CD14-positive monocyte (primary cell): Measurements from ENCODE around the gene ACSS1. TPM values are rescaled to one million over a fixed set of nuclear protein-coding genes. Genes with fewer than 3 reads are reported as not detected.

Experiments used
- DNase-seq, 3 donors: peaks; one replicate each; pipeline ENCODE4 v3.0.0-alpha.2; 2011 to 2022
- H2AFZ ChIP-seq: 2 replicates; pipeline ENCODE4 v1.6.0; 2012; ENCODE audit warnings: mild to moderate bottlenecking, low read depth, low read length, inconsistent platforms; ENCODE audit not compliant: insufficient read depth, poor library complexity, severe bottlenecking
- H3K27ac ChIP-seq, 2 donors: 1 replicate in 1 of 2; 2 replicates in 1 of 2; pipeline ENCODE4 v1.5.1; 2012 to 2013; ENCODE audit warnings: low read length in 2 of 2, control low read depth in 1 of 2, inconsistent platforms in 1 of 2, low read depth in 1 of 2, mild to moderate bottlenecking in 1 of 2
- H3K27me3 ChIP-seq, 2 donors: one replicate each; pipeline versions ENCODE4 v1.6.0 to v1.6.1; 2011 to 2013; ENCODE audit warnings: low read length in 2 of 2; ENCODE audit not compliant: control insufficient read depth in 2 of 2, insufficient read depth in 2 of 2
- H3K36me3 ChIP-seq, 2 donors: replicated peaks in 1 of 2; 1 replicate in 1 of 2; 2 replicates in 1 of 2; pipeline versions ENCODE4 v1.5.1 to v1.6.1; 2012 to 2013; ENCODE audit warnings: low read length in 2 of 2, control low read depth in 1 of 2, inconsistent platforms in 1 of 2, mild to moderate bottlenecking in 1 of 2; ENCODE audit not compliant: insufficient read depth in 2 of 2, control insufficient read depth in 1 of 2
- H3K4me1 ChIP-seq, 2 donors: 1 replicate in 1 of 2; 2 replicates in 1 of 2; pipeline versions ENCODE4 v1.5.1 to v1.6.1; 2012 to 2013; ENCODE audit warnings: low read length in 2 of 2, control low read depth in 1 of 2, inconsistent platforms in 1 of 2, mild to moderate bottlenecking in 1 of 2, moderate library complexity in 1 of 2; ENCODE audit not compliant: insufficient read depth in 2 of 2, control insufficient read depth in 1 of 2
- H3K4me2 ChIP-seq: replicated peaks from 2 replicates; pipeline ENCODE3; 2012; ENCODE audit warnings: low read length, moderate library complexity, mild to moderate bottlenecking; ENCODE audit not compliant: poor library complexity, severe bottlenecking; ENCODE audit errors: extremely low read depth
- H3K4me3 ChIP-seq, 3 experiments: fragments of 200-600 bp in 1 of 3; sonication (generic) in 1 of 3; replicated peaks in 1 of 3; 1 replicate in 2 of 3; 2 replicates in 1 of 3; pipeline ENCODE4 v1.5.1; 2011 to 2013; ENCODE audit warnings: low read length in 3 of 3, mild to moderate bottlenecking in 3 of 3, control low read depth in 2 of 3, low read depth in 2 of 3, inconsistent platforms in 1 of 3, moderate library complexity in 1 of 3
- H3K79me2 ChIP-seq: 2 replicates; pipeline ENCODE4 v1.6.0; 2012; ENCODE audit warnings: mild to moderate bottlenecking, control low read depth, inconsistent platforms, low read length, moderate library complexity; ENCODE audit not compliant: insufficient read depth
- H3K9ac ChIP-seq: 2 replicates; pipeline ENCODE4 v1.6.0; 2017; ENCODE audit warnings: low read length, mild to moderate bottlenecking; ENCODE audit not compliant: insufficient read depth, poor library complexity, severe bottlenecking
- H3K9me3 ChIP-seq, 2 donors: replicated peaks in 1 of 2; 1 replicate in 1 of 2; 2 replicates in 1 of 2; pipeline versions ENCODE4 v1.5.1 to v1.6.1; 2012 to 2013; ENCODE audit warnings: low read length in 2 of 2, control low read depth in 1 of 2; ENCODE audit not compliant: control insufficient read depth in 1 of 2, insufficient read depth in 1 of 2
- H4K20me1 ChIP-seq: 2 replicates; pipeline ENCODE4 v1.6.0; 2012; ENCODE audit warnings: mild to moderate bottlenecking, low read length, control low read depth, moderate library complexity; ENCODE audit not compliant: insufficient read depth
- H3K27ac Mint-ChIP-seq, 7 donors: one replicate each; pipeline ENCODE4 v1.8.0; 2020; ENCODE audit warnings: mild to moderate bottlenecking in 7 of 7, mixed read lengths in 7 of 7, moderate library complexity in 6 of 7, inconsistent platforms in 2 of 7
- H3K27me3 Mint-ChIP-seq, 3 donors: one replicate each; pipeline ENCODE4 v1.8.0; 2021 to 2022; ENCODE audit warnings: low read depth in 3 of 3, mild to moderate bottlenecking in 3 of 3, mixed read lengths in 3 of 3, moderate library complexity in 3 of 3, inconsistent platforms in 1 of 3
- H3K36me3 Mint-ChIP-seq, 2 donors: one replicate each; pipeline ENCODE4 v1.8.0; 2020; ENCODE audit warnings: mixed read lengths in 2 of 2, inconsistent platforms in 1 of 2, mild to moderate bottlenecking in 1 of 2
- H3K4me1 Mint-ChIP-seq: one replicate; pipeline ENCODE4 v1.8.0; 2020; ENCODE audit warnings: mild to moderate bottlenecking, mixed read lengths
- H3K4me3 Mint-ChIP-seq, 2 donors: one replicate each; pipeline ENCODE4 v1.8.0; 2020; ENCODE audit warnings: mild to moderate bottlenecking in 2 of 2, mixed read lengths in 2 of 2, moderate library complexity in 1 of 2
- H3K9me3 Mint-ChIP-seq, 7 donors: one replicate each; pipeline ENCODE4 v1.8.0; 2020 to 2022; ENCODE audit warnings: mixed read lengths in 7 of 7, mild to moderate bottlenecking in 6 of 7, moderate library complexity in 6 of 7, inconsistent platforms in 2 of 7
- CTCF ChIP-seq: fragments of 200-600 bp; IDR thresholded peaks from one replicate; pipeline ENCODE4 v1.8.0; 2022; ENCODE audit warnings: antibody characterized with exemption, mild to moderate bottlenecking
- WGBS: methylation state at CpG from one replicate; pipeline ENCODE4 v1.1.5; 2013; ENCODE audit warnings: missing lambda C conversion rate; ENCODE audit not compliant: insufficient coverage; 5-methylcytosine and 5-hydroxymethylcytosine counted together
- intact Hi-C, 2 donors: fragments of 100-400 bp; cut with micrococcal nuclease; formaldehyde crosslinking; loops; one replicate each; pipeline versions ENCODE4 v1.15.0 to v1.15.1; 2023
- polyA plus RNA-seq, 3 donors: library from polyadenylated mRNA; depleted of rRNA in 1 of 3; unstranded in 2 of 3; stranded (reverse) in 1 of 3; fragments of 300-500 nt in 2 of 3; fragments of >200 nt in 1 of 3; fragmentation: Illumina TruSeq in 2 of 3; gene quantifications; 1 replicate in 2 of 3; 2 replicates in 1 of 3; pipeline ENCODE4 v1.2.3, GENCODE V29; 2012 to 2021

The ACSS1 gene
- polyA plus RNA-seq, 3 donors = 26.6 to 32.0 (median 27.6) TPM

DNA sequence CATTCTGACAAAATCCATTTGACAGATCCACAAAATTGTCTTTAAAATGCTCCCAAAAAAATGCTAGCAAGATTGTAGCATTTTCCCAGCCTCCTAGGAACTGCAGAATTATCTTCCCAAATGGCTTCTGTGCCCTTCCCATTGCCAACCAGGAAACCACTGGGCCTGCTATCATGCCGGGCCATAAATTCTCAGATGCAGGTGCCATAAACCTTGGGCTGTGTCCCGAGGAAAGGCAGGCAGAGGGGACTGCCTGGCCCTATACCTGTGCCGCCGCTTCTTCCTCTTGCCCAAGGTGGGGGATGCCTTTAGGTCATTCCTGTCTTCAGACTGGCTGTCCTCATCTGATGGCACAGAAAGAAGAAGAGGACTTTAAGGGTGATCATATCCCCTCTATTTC, 21.2 kb upstream of the ACSS1 start:
- DNase-seq = no peak
- Histone ChIP-seq H3K36me3 (no peaks in the 10 kb centered on the region), H3K4me2 (no peak overlapping the region), H3K4me1 (peaks cover 11 to 15% of the 10 kb centered on the region in 2 donors), H2AFZ (no peak overlapping the region), H3K27me3 (peaks cover 75 to 88% of the 10 kb centered on the region in 2 donors), H3K9me3 (peaks cover 0 to 18% of the 10 kb centered on the region in 2 donors), H3K9ac (no peak overlapping the region), H3K4me3 (no peak overlapping the region), H3K79me2 (no peaks in the 10 kb centered on the region), H4K20me1 (no peaks in the 10 kb centered on the region), H3K27ac (no peak overlapping the region)
- H3K4me1 Mint-ChIP-seq = peaks cover 22% of the 10 kb centered on the region
- peaks cover 69 to 85% (median 77%) of the 10 kb centered on the region in 3 donors for H3K27me3 Mint-ChIP-seq
- H3K9me3 Mint-ChIP-seq = peaks cover 0 to 15% (median 6%) of the 10 kb centered on the region in 7 donors
- 60% methylated on average over 2 of the region's 4 CpGs for WGBS
- intact Hi-C loops = no loop called here
- TF ChIP-seq CTCF = no peak
- H3K4me3 Mint-ChIP-seq = peak overlapping the region in 1 of 2 donors; percentile 76
- no peak overlapping the region for H3K27ac Mint-ChIP-seq
- H3K36me3 Mint-ChIP-seq = peaks cover 0 to 7% of the 10 kb centered on the region in 2 donors

- Mint-ChIP-seq H3K4me3 (peak overlapping the region in 1 of 2 donors; percentile 76), H3K9me3 (peaks cover 0 to 11% (median 6%) of the 10 kb centered on the region in 7 donors), H3K27ac (no peak overlapping the region), H3K4me1 (peaks cover 19% of the 10 kb centered on the region), H3K36me3 (peaks cover 0 to 7% of the 10 kb centered on the region in 2 donors), H3K27me3 (peaks cover 64 to 79% (median 72%) of the 10 kb centered on the region in 3 donors)
- H3K4me3 ChIP-seq = no peak overlapping the region
- H3K36me3 ChIP-seq = no peaks in the 10 kb centered on the region
- no peak for DNase-seq
- H3K4me1 ChIP-seq = peaks cover 11 to 15% of the 10 kb centered on the region in 2 donors
- no peak overlapping the region for H3K27ac ChIP-seq
- H3K4me2 ChIP-seq = no peak overlapping the region
- no peak overlapping the region for H3K9ac ChIP-seq
- intact Hi-C loops = no loop called here
- no peak for TF ChIP-seq CTCF
- H2AFZ ChIP-seq = no peak overlapping the region
- no peaks in the 10 kb centered on the region for H4K20me1 ChIP-seq
- no peaks in the 10 kb centered on the region for H3K79me2 ChIP-seq
- peaks cover 0 to 18% of the 10 kb centered on the region in 2 donors for H3K9me3 ChIP-seq
- peaks cover 71 to 83% of the 10 kb centered on the region in 2 donors for H3K27me3 ChIP-seq
- WGBS = 83% methylated on average over 6 of the region's 8 CpGs
Observed at GRCh38 chr20:25078662-25079061, 20.7 kb upstream of the ACSS1 start.
